Activated CD8-positive, alpha-beta T cell treated with anti-CD3 and anti-CD28 coated beads for 36 hours (primary cell): ENCODE results near the gene ESYT1. TPM values are rescaled to one million over a fixed set of nuclear protein-coding genes. Genes with fewer than 3 reads are reported as not detected.

Experiments used
- ATAC-seq: fragments of 200-7000 bp; cut with Tn5 transposase; one replicate; pipeline ENCODE4 v1.10.0; 2021; ENCODE audit warnings: mild to moderate bottlenecking, moderate library complexity
- CTCF ChIA-PET: fragments of 350-600 bp; sonication (Branson Sonifier 250); formaldehyde crosslinking; loops from one replicate; lab custom pipeline; 2021; ENCODE audit warnings: antibody characterized with exemption; lab: Charles Lee
- POLR2A ChIA-PET: fragments of 350-600 bp; sonication (Branson Sonifier 250); formaldehyde crosslinking; loops from one replicate; lab custom pipeline; 2021; ENCODE audit warnings: antibody characterized with exemption; lab: Charles Lee
- DNase-seq: peaks from one replicate; pipeline ENCODE4 v3.0.0-alpha.2; 2020
- H3K27ac Mint-ChIP-seq: one replicate; pipeline ENCODE4 v1.8.0; 2021; ENCODE audit warnings: mild to moderate bottlenecking, mixed read lengths
- H3K27me3 Mint-ChIP-seq: one replicate; pipeline ENCODE4 v1.8.0; 2021; ENCODE audit warnings: mixed read lengths
- H3K36me3 Mint-ChIP-seq: one replicate; pipeline ENCODE4 v1.8.0; 2021; ENCODE audit warnings: low read depth, mixed read lengths
- H3K4me1 Mint-ChIP-seq: one replicate; pipeline ENCODE4 v1.8.0; 2021; ENCODE audit warnings: low read depth, mixed read lengths
- H3K4me3 Mint-ChIP-seq: one replicate; pipeline ENCODE4 v1.8.0; 2021; ENCODE audit warnings: mild to moderate bottlenecking, moderate library complexity, mixed read lengths
- H3K9me3 Mint-ChIP-seq: one replicate; pipeline ENCODE4 v1.8.0; 2021; ENCODE audit warnings: mixed read lengths
- intact Hi-C: fragments of 100-400 bp; cut with micrococcal nuclease; formaldehyde crosslinking; loops from one replicate; pipeline ENCODE4 v1.10.0; 2022
- total RNA-seq, 2 experiments: library from RNA; stranded (reverse); gene quantifications; one replicate each; pipeline ENCODE4 v1.2.3, GENCODE V29; 2021
- TF ChIP-seq, protein P1 (sequence below): fragments of 200-600 bp; IDR thresholded peaks from one replicate; pipeline ENCODE4 v1.8.0; 2022; ENCODE audit warnings: antibody characterized with exemption, mild to moderate bottlenecking

Gene ESYT1
- total RNA-seq, 2 experiments from 2014 or later, result 154 to 160 TPM

DNA sequence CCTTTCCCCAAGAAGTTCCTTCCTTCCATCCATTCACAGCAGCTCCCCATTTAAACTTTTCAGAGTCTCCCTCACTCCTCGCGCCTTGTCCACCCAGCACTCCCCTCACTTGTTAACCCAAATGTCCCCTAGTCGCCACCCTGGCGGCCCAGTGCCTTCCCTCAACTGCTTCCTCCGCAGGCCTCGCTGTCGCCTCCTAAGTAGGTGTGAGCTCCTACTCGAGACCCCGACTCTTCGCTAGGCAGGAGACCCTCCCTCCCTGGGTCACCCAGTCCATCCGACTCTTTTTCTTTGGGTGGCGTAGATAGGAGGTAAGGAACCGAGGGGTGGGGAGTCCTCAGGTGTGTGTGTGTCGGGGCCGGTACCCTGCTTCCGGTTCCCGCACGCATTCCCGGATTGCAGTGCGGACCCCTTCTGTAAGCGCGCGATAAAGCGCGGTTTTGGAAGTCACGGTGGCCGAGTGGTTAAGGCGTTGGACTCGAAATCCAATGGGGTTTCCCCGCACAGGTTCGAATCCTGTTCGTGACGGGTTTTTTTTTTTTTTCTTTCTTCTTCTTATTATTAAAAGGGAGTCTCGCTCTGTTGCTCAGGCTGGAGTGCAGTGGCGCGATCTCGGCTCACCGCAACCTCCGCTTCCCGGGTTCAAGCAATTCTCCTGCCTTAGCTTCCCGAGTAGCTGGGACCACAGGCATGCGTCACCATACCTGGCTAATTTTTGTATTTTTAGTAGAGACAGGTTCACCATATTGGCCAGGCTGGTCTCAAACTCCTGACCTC is 62.0 kb downstream of the ESYT1 start:
- DNase-seq (peak; percentile 89), ATAC-seq (peak; percentile 51)
- H3K36me3 Mint-ChIP-seq, result peaks cover 24% of the 10 kb centered on the region
- POLR2A ChIA-PET, result interaction anchor here (0.6 to 5.7 kb wide), 23 partner anchors 9 to 407 kb away, joined by 3 to 68 read pairs (median 6); partner anchors contain the start of genes ANKRD52, ESYT1, MYL6 and MYL6B
- TF ChIP-seq, protein P1, sequence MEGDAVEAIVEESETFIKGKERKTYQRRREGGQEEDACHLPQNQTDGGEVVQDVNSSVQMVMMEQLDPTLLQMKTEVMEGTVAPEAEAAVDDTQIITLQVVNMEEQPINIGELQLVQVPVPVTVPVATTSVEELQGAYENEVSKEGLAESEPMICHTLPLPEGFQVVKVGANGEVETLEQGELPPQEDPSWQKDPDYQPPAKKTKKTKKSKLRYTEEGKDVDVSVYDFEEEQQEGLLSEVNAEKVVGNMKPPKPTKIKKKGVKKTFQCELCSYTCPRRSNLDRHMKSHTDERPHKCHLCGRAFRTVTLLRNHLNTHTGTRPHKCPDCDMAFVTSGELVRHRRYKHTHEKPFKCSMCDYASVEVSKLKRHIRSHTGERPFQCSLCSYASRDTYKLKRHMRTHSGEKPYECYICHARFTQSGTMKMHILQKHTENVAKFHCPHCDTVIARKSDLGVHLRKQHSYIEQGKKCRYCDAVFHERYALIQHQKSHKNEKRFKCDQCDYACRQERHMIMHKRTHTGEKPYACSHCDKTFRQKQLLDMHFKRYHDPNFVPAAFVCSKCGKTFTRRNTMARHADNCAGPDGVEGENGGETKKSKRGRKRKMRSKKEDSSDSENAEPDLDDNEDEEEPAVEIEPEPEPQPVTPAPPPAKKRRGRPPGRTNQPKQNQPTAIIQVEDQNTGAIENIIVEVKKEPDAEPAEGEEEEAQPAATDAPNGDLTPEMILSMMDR, result peak; percentile 37
- peaks cover 2% of the 10 kb centered on the region for H3K27me3 Mint-ChIP-seq
- H3K27ac Mint-ChIP-seq, result peak overlapping the region; percentile 98
- H3K4me3 Mint-ChIP-seq, result peak overlapping the region; percentile 92
- CTCF ChIA-PET, result interaction anchor here (0.7 to 5.8 kb wide), 37 partner anchors 8 to 451 kb away, joined by 3 to 110 read pairs (median 6); partner anchors contain the start of genes ANKRD52, ERBB3, ESYT1 and IL23A
- intact Hi-C loops, result loop anchor here (2.0 to 5.0 kb wide), 3 partner anchors 35 to 71 kb away; partner anchors contain the start of genes ANKRD52, NABP2 and ZC3H10
- H3K4me1 Mint-ChIP-seq, result peaks cover 35% of the 10 kb centered on the region
- H3K9me3 Mint-ChIP-seq, result no peaks in the 10 kb centered on the region

- H3K4me1 Mint-ChIP-seq, result peaks cover 34% of the 10 kb centered on the region
- ATAC-seq, result no peak
- ChIA-PET POLR2A (interaction anchor here (3.0 to 5.7 kb wide), 4 partner anchors 26 to 72 kb away, joined by 17 to 68 read pairs (median 20); partner anchors contain the start of genes MYL6, RNF41, RPL41 and ZC3H10), CTCF (interaction anchor here (1.0 to 5.8 kb wide), 11 partner anchors 13 to 451 kb away, joined by 3 to 110 read pairs (median 16); partner anchors contain the start of genes ANKRD52, ESYT1, RNF41 and ZC3H10)
- peaks cover 23% of the 10 kb centered on the region for H3K36me3 Mint-ChIP-seq
- intact Hi-C loops, result loop anchor here (2.0 to 5.0 kb wide), 2 partner anchors 34 to 67 kb away; partner anchors contain the start of genes ANKRD52 and NABP2
- TF ChIP-seq, protein P1, result no peak
- H3K9me3 Mint-ChIP-seq, result no peaks in the 10 kb centered on the region
- peak overlapping the region; percentile 98 for H3K27ac Mint-ChIP-seq
- DNase-seq, result no peak
- H3K4me3 Mint-ChIP-seq, result peak overlapping the region; percentile 92
- H3K27me3 Mint-ChIP-seq, result peaks cover 2% of the 10 kb centered on the region
Observed at GRCh38 chr12:56190695-56191155, 62.7 kb downstream of the ESYT1 start.

DNA sequence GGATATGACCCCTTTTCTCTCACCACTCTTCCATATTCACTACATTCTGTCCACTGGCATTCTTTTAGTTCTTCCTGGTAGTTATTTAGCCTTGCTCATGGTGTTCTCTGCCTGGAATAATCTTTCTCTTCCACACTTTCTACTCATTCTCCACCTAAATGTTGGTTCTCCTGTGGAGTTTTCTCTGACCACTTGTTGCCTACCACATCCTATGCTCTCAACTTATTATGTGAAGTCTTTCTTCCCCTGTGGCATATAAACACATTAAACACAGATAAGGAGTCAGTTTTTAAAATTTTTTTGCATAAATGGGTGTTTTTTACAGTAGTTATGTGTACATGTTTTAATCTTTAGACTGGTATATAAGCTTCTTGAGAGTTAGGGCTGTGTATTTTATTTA is 64.5 kb downstream of the ESYT1 start:
- Mint-ChIP-seq H3K36me3 (peaks cover 11% of the 10 kb centered on the region), H3K4me1 (peaks cover 22% of the 10 kb centered on the region), H3K27ac (no peak overlapping the region), H3K9me3 (no peaks in the 10 kb centered on the region), H3K27me3 (peaks cover 2% of the 10 kb centered on the region), H3K4me3 (no peak overlapping the region)
- ChIA-PET POLR2A (interaction anchor here (0.7 to 1.7 kb wide), 2 partner anchors 13 to 64 kb away, joined by 3 to 4 read pairs; partner anchors contain the start of gene ESYT1), CTCF (interaction anchor here (0.6 to 5.8 kb wide), 11 partner anchors 12 to 454 kb away, joined by 3 to 87 read pairs (median 5); partner anchors contain the start of genes ANKRD52, COQ10A, PA2G4 and RNF41)
- intact Hi-C loops, result loop anchor here (5.0 kb wide), 1 partner anchor 65 kb away; the partner anchor contains the start of gene ANKRD52
- TF ChIP-seq, protein P1, result no peak
- no peak for DNase-seq
- ATAC-seq, result no peak

GRCh38 chr12:56193025-56193578 is 65.0 kb downstream of the ESYT1 start:
- Mint-ChIP-seq H3K9me3 (no peaks in the 10 kb centered on the region), H3K4me1 (peaks cover 17% of the 10 kb centered on the region), H3K27ac (peak overlapping the region; percentile 31), H3K36me3 (peaks cover 6% of the 10 kb centered on the region), H3K4me3 (no peak overlapping the region), H3K27me3 (peaks cover 2% of the 10 kb centered on the region)
- CTCF ChIA-PET, result interaction anchor here (0.6 to 5.8 kb wide), 8 partner anchors 11 to 271 kb away, joined by 3 to 87 read pairs (median 6); partner anchors contain the start of genes COQ10A, PA2G4, RNF41 and ZC3H10
- POLR2A ChIA-PET, result interaction anchor here (0.7 to 1.7 kb wide), 2 partner anchors 12 to 65 kb away, joined by 3 to 4 read pairs; partner anchors contain the start of gene ESYT1
- ATAC-seq, result peak; percentile 12
- intact Hi-C loops, result loop anchor here (5.0 kb wide), 1 partner anchor 64 kb away; the partner anchor contains the start of gene ANKRD52
- TF ChIP-seq, protein P1, result peak; percentile 86
- DNase-seq, result peak; percentile 92

Other genes with a start within 250 kb of the ESYT1 start
- 10 to 100 TPM; 22.1 to 22.9 TPM for gene PYM1, start 200.4 kb upstream of the ESYT1 start, total RNA-seq
- 100 to 1,000 TPM; 350 to 353 TPM for gene DGKA, start 197.1 kb upstream of the ESYT1 start, total RNA-seq
- gene PMEL, start 162.2 kb upstream of the ESYT1 start, total RNA-seq, result 1 to 10 TPM in 1 of 2 experiments, under 1 TPM in 1; 0.65 to 1.2 TPM
- 10 to 100 TPM; 86.7 to 90.1 TPM for gene CDK2, start 161.4 kb upstream of the ESYT1 start, total RNA-seq
- gene RAB5B, start 154.2 kb upstream of the ESYT1 start, total RNA-seq, result 10 to 100 TPM; 26.0 to 32.4 TPM
- gene SUOX, start 131.0 kb upstream of the ESYT1 start, total RNA-seq, result 1 to 10 TPM; 4.6 to 6.2 TPM
- gene IKZF4, start 107.2 kb upstream of the ESYT1 start, total RNA-seq, result 10 to 100 TPM; 20.5 to 20.8 TPM
- 10 to 100 TPM; 29.7 to 29.8 TPM for gene RPS26, start 86.3 kb upstream of the ESYT1 start, total RNA-seq
- under 1 TPM; 0.98 to 0.99 TPM for gene ERBB3, start 48.1 kb upstream of the ESYT1 start, total RNA-seq
- gene PA2G4, start 23.7 kb upstream of the ESYT1 start, total RNA-seq, result 100 to 1,000 TPM; 447 to 455 TPM
- 1,000 to 10,000 TPM; 5,401 to 5,452 TPM for gene RPL41, start 11.6 kb upstream of the ESYT1 start, total RNA-seq
- gene ZC3H10, start 10.0 kb upstream of the ESYT1 start, total RNA-seq, result 1 to 10 TPM; 6.8 to 7.2 TPM
- 10 to 100 TPM; 60.3 to 66.9 TPM for gene MYL6B, start 24.3 kb downstream of the ESYT1 start, total RNA-seq
- gene MYL6, start 30.1 kb downstream of the ESYT1 start, total RNA-seq, result 100 to 1,000 TPM; 647 to 663 TPM
- gene SMARCC2, start 61.2 kb downstream of the ESYT1 start, total RNA-seq, result 10 to 100 TPM; 79.3 to 87.9 TPM
- 10 to 100 TPM; 23.4 to 27.4 TPM for gene RNF41, start 93.7 kb downstream of the ESYT1 start, total RNA-seq
- 10 to 100 TPM; 58.7 to 60.2 TPM for gene NABP2, start 96.1 kb downstream of the ESYT1 start, total RNA-seq
- gene SLC39A5, start 101.8 kb downstream of the ESYT1 start, total RNA-seq, result under 1 TPM; 0.41 to 0.54 TPM
- 10 to 100 TPM; 23.3 to 31.3 TPM for gene ANKRD52, start 130.1 kb downstream of the ESYT1 start, total RNA-seq
- gene COQ10A, start 138.7 kb downstream of the ESYT1 start, total RNA-seq, result 1 to 10 TPM; 7.9 to 9.6 TPM
- gene CS, start 172.1 kb downstream of the ESYT1 start, total RNA-seq, result 100 to 1,000 TPM; 292 to 297 TPM
- 10 to 100 TPM; 81.0 to 81.7 TPM for gene CNPY2, start 187.7 kb downstream of the ESYT1 start, total RNA-seq
- 10 to 100 TPM; 55.7 to 69.0 TPM for gene PAN2, start 205.7 kb downstream of the ESYT1 start, total RNA-seq
- 10 to 100 TPM; 41.3 to 41.5 TPM for gene IL23A, start 210.6 kb downstream of the ESYT1 start, total RNA-seq
- 10 to 100 TPM; 64.4 to 69.7 TPM for gene STAT2, start 231.8 kb downstream of the ESYT1 start, total RNA-seq
- not detected for gene APOF, start 234.6 kb downstream of the ESYT1 start, total RNA-seq